PC-9 (cell line): ENCODE data around the gene WFIKKN2. TPM values are rescaled to one million over a fixed set of nuclear protein-coding genes. Genes with fewer than 3 reads are reported as not detected.

Experiments used
- BruUV-seq: library from RNA; stranded (reverse); fragments of 400-500 nt; replicated peaks from 2 replicates; lab custom pipeline; 2021; lab: Mats Ljungman, UMichigan
- CTCF ChIA-PET: fragments of 300-600 bp; sonication (Branson Sonifier 250); formaldehyde crosslinking; loops from one replicate; lab custom pipeline; 2022; ENCODE audit warnings: antibody characterized with exemption; lab: Charles Lee
- POLR2A ChIA-PET: fragments of 300-600 bp; sonication (Branson Sonifier 250); formaldehyde crosslinking; loops from one replicate; lab custom pipeline; 2022; ENCODE audit warnings: antibody characterized with exemption; ENCODE audit not compliant: unreplicated experiment; lab: Charles Lee
- DNase-seq, 2 experiments: peaks; one replicate each; pipeline versions ENCODE4 v3.0.0 to v3.0.0-alpha.2; 2015 to 2022; ENCODE audit warnings: mixed read lengths in 1 of 2
- H2AFZ ChIP-seq: fragments of 200-600 bp; sonication (generic); 2 replicates; pipeline ENCODE4 v1.8.1; 2017; ENCODE audit warnings: antibody characterized with exemption
- H3F3A ChIP-seq: fragments of 200-600 bp; sonication (generic); 2 replicates; pipeline ENCODE4 v1.8.1; 2017; ENCODE audit warnings: antibody characterized with exemption, mild to moderate bottlenecking, low read depth; ENCODE audit not compliant: insufficient read depth
- H3K27ac ChIP-seq: fragments of 200-600 bp; sonication (generic); 2 replicates; pipeline ENCODE4 v1.6.1; 2016; ENCODE audit warnings: mixed run types
- H3K27me3 ChIP-seq: fragments of 200-600 bp; sonication (generic); 2 replicates; pipeline ENCODE4 v1.6.1; 2016; ENCODE audit warnings: low read depth, mixed run types; ENCODE audit not compliant: insufficient read depth
- H3K36me3 ChIP-seq: fragments of 200-600 bp; sonication (generic); 2 replicates; pipeline ENCODE4 v1.6.1; 2016; ENCODE audit warnings: low read depth, mixed run types
- H3K4me1 ChIP-seq: fragments of 200-600 bp; sonication (generic); replicated peaks from 2 replicates; pipeline ENCODE4 v1.6.1; 2016; ENCODE audit warnings: mixed run types; ENCODE audit not compliant: insufficient read depth
- H3K4me2 ChIP-seq: fragments of 200-600 bp; sonication (generic); 2 replicates; pipeline ENCODE4 v1.6.1; 2017; ENCODE audit warnings: mixed run types
- H3K4me3 ChIP-seq: fragments of 200-600 bp; sonication (generic); 2 replicates; pipeline ENCODE4 v1.6.1; 2016; ENCODE audit warnings: mixed run types
- H3K79me2 ChIP-seq: fragments of 200-600 bp; sonication (generic); 2 replicates; pipeline ENCODE4 v1.6.1; 2017; ENCODE audit warnings: low read depth, mixed run types
- H3K9me2 ChIP-seq: fragments of 200-600 bp; sonication (generic); 2 replicates; pipeline ENCODE4 v1.8.1; 2017; ENCODE audit warnings: mild to moderate bottlenecking; ENCODE audit not compliant: insufficient read depth
- H3K9me3 ChIP-seq: fragments of 200-600 bp; sonication (generic); 2 replicates; pipeline ENCODE4 v1.8.1; 2016; ENCODE audit warnings: low read depth; ENCODE audit not compliant: insufficient read depth
- H4K20me1 ChIP-seq: fragments of 200-600 bp; sonication (generic); 2 replicates; pipeline ENCODE4 v1.8.1; 2017; ENCODE audit not compliant: insufficient read depth
- EZH2 ChIP-seq: fragments of 200-600 bp; sonication (generic); IDR thresholded peaks from 2 replicates; pipeline ENCODE4 v1.8.0; 2017; ENCODE audit warnings: antibody characterized with exemption, low read depth
- intact Hi-C: fragments of 100-400 bp; cut with micrococcal nuclease; formaldehyde crosslinking; loops from one replicate; pipeline ENCODE4 v1.10.0; 2022; ENCODE audit not compliant: unreplicated experiment
- total RNA-seq: library from RNA; stranded (reverse); gene quantifications from 2 replicates; pipeline ENCODE4 v1.2.3, GENCODE V29; 2021
- TF ChIP-seq, protein P1 (sequence below): fragments of 200-600 bp; sonication (generic); conservative IDR thresholded peaks from 2 replicates; pipeline ENCODE4 v1.6.1; 2017; ENCODE audit warnings: mixed run types, antibody characterized with exemption, mild to moderate bottlenecking, moderate library complexity

WFIKKN2 gene
- total RNA-seq, 1 experiment from 2014 or later, result not detected

DNA sequence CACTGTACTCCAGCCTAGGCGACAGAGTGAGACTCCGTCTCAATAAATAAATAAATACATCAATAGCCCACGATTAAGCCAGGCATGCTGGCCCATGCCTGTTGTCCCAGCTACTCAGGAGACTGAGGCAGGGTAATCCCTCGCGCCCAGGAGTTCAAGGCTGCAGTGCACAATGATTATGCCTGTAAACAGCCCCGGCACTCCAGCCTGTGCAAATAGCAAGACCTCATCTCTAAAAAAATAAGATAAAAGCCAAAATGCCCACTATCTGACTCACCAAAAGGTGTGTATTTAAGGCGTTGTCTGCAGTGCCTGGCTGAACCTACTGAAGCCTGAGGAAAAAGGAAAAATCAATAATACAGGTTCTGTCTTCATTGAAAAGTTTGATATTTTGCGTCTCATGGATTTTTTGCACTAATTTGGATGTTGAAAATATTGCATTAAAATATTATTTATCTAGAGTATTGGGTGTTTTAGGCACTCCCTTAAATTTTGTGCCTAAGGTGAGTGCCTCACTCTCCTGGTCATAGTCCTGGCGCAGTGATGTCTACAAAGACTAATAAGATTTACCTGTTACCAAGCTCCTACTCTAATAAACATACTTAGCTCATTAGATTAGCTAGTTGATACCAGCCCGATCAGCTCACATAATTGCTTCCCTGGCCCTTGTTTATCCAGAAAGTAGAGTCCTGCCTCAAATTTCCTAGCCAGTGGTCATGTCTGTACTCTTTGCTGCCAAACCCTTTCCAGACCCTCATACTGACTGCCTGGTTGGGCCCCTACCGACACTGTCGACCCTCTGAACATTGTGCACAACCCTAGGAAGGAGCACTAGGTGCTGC, 55.5 kb downstream of the WFIKKN2 start:
- Histone ChIP-seq H3K79me2 (no peaks in the 10 kb centered on the region), H3F3A (peaks cover 41% of the 10 kb centered on the region), H3K36me3 (no peaks in the 10 kb centered on the region), H3K4me3 (peak overlapping the region; percentile 23; the same call in 1 of the 2 replicates), H2AFZ (no peak overlapping the region), H3K4me1 (peaks cover 53% of the 10 kb centered on the region), H3K9me2 (no peaks in the 10 kb centered on the region), H3K9me3 (no peaks in the 10 kb centered on the region), H3K27ac (peak overlapping the region; percentile 79), H4K20me1 (no peaks in the 10 kb centered on the region), H3K27me3 (no peaks in the 10 kb centered on the region), H3K4me2 (peak overlapping the region; percentile 66)
- intact Hi-C loops, result no loop called here
- no TSS peak for BruUV-seq
- no peak for TF ChIP-seq EZH2
- TF ChIP-seq, protein P1, sequence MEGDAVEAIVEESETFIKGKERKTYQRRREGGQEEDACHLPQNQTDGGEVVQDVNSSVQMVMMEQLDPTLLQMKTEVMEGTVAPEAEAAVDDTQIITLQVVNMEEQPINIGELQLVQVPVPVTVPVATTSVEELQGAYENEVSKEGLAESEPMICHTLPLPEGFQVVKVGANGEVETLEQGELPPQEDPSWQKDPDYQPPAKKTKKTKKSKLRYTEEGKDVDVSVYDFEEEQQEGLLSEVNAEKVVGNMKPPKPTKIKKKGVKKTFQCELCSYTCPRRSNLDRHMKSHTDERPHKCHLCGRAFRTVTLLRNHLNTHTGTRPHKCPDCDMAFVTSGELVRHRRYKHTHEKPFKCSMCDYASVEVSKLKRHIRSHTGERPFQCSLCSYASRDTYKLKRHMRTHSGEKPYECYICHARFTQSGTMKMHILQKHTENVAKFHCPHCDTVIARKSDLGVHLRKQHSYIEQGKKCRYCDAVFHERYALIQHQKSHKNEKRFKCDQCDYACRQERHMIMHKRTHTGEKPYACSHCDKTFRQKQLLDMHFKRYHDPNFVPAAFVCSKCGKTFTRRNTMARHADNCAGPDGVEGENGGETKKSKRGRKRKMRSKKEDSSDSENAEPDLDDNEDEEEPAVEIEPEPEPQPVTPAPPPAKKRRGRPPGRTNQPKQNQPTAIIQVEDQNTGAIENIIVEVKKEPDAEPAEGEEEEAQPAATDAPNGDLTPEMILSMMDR, result no peak
- peak; percentile 35 to 98 for DNase-seq
- ChIA-PET CTCF (interaction anchor here (0.5 to 0.6 kb wide), 2 partner anchors 16 to 21 kb away, joined by 3 to 6 read pairs; no protein-coding TSS in a partner anchor), POLR2A (no interaction called here)

DNA sequence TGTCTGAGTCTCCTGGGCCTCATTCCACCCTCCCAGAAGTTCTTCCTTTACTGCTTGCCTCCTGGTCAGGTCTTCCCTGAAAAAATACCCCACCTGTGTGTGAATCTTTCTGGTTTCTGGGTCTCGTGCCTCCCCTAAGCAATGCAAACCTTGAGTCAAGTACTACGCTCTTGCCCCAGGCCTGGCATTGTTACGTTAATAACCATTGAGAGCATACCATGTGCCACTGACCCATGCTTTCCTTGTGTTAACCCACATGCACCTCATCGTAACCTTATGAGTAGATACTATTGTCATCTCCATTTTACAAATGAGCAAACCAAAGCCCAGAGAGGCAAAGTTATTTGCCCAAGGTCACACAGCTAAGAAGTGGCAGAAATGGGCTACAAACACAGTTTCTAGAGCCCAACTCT, 56.2 kb downstream of the WFIKKN2 start:
- H3K27ac ChIP-seq, result peak overlapping the region; percentile 79
- intact Hi-C loops, result no loop called here
- H3K36me3 ChIP-seq, result no peaks in the 10 kb centered on the region
- peak in 1 of 2 experiments; percentile 63 for DNase-seq
- H3K4me2 ChIP-seq, result peak overlapping the region; percentile 66
- no peaks in the 10 kb centered on the region for H3K79me2 ChIP-seq
- peaks cover 36% of the 10 kb centered on the region for H3F3A ChIP-seq
- H3K27me3 ChIP-seq, result no peaks in the 10 kb centered on the region
- H3K4me3 ChIP-seq, result peak overlapping the region; percentile 23; the same call in 1 of the 2 replicates
- ChIA-PET POLR2A (interaction anchor here (0.5 kb wide), 1 partner anchor 234 kb away, joined by 3 read pairs; no protein-coding TSS in a partner anchor), CTCF (interaction anchor here (0.6 kb wide), 1 partner anchor 231 kb away, joined by 5 read pairs; no protein-coding TSS in a partner anchor)
- no peak overlapping the region for H2AFZ ChIP-seq
- peaks cover 53% of the 10 kb centered on the region for H3K4me1 ChIP-seq
- no peaks in the 10 kb centered on the region for H3K9me3 ChIP-seq
- no peaks in the 10 kb centered on the region for H3K9me2 ChIP-seq
- no peak for TF ChIP-seq EZH2
- TF ChIP-seq, protein P1, result no peak
- no peaks in the 10 kb centered on the region for H4K20me1 ChIP-seq
- no TSS peak for BruUV-seq

Other genes starting within 250 kb of the WFIKKN2 start
- 221 and 273 TPM in 2 replicates for gene ABCC3, start 200.7 kb upstream of the WFIKKN2 start, total RNA-seq
- 24.4 and 33.5 TPM in 2 replicates for gene ANKRD40, start 127.7 kb upstream of the WFIKKN2 start, total RNA-seq
- 147 and 212 TPM in 2 replicates for gene LUC7L3, start 116.0 kb upstream of the WFIKKN2 start, total RNA-seq
- not detected in 2 replicates for gene ANKRD40CL, start 68.1 kb upstream of the WFIKKN2 start, total RNA-seq
- gene TOB1, start 30.8 kb downstream of the WFIKKN2 start, total RNA-seq, result 54.2 and 67.9 TPM in 2 replicates